HFFc6 (cell line): Measurements from ENCODE around the gene PILRB. TPM values are rescaled to one million over a fixed set of nuclear protein-coding genes. Genes with fewer than 3 reads are reported as not detected.
A peak's percentile ranks its signal among the peaks of the same experiment; 100 is the strongest.
"Not testable (repeated sequence)": the region's sequence is repeated elsewhere in the genome, so short reads cannot be mapped to it uniquely, and the experiment has no call there.

Experiments used
- DNase-seq: peaks from one replicate; pipeline ENCODE4 v3.0.0-alpha.2; 2018
- H3K27ac Mint-ChIP-seq: 2 replicates; pipeline ENCODE4 v1.8.0; 2020; ENCODE audit warnings: mild to moderate bottlenecking, mixed read lengths
- H3K27me3 Mint-ChIP-seq: 2 replicates; pipeline ENCODE4 v1.8.0; 2021; ENCODE audit warnings: mild to moderate bottlenecking, moderate library complexity, mixed read lengths; ENCODE audit not compliant: insufficient read depth
- H3K36me3 Mint-ChIP-seq: 2 replicates; pipeline ENCODE4 v1.8.0; 2021; ENCODE audit warnings: low read depth, mixed read lengths
- H3K4me1 Mint-ChIP-seq: 2 replicates; pipeline ENCODE4 v1.8.0; 2020; ENCODE audit warnings: low read depth, mixed read lengths
- H3K4me3 Mint-ChIP-seq: 2 replicates; pipeline ENCODE4 v1.8.0; 2020; ENCODE audit warnings: mild to moderate bottlenecking, moderate library complexity, mixed read lengths
- H3K9me3 Mint-ChIP-seq: 2 replicates; pipeline ENCODE4 v1.8.0; 2020; ENCODE audit warnings: mild to moderate bottlenecking, mixed read lengths
- total RNA-seq, 6 experiments: library from RNA; stranded (reverse); fragmentation: NEBNext Ultra II Directional; extraction: Animal tissue kit (Norgen Biotek cat#: 25700); gene quantifications; 2 replicates in 1 of 6; 3 replicates in 5 of 6; pipeline ENCODE4 v1.2.3, GENCODE V29; 2021
- TF ChIP-seq, protein P1 (sequence below): fragments of 200-600 bp; sonication (generic); IDR thresholded peaks from 2 replicates; pipeline ENCODE4 v1.5.0; 2021; ENCODE audit warnings: antibody characterized with exemption, mild to moderate bottlenecking

The PILRB gene
- total RNA-seq, 6 experiments from 2014 or later, result 7.0 to 12.6 (median 10.6) TPM

- Mint-ChIP-seq H3K27me3 (no peaks in the 10 kb centered on the region; the same call in 1 of the 2 replicates), H3K4me3 (no peak overlapping the region), H3K36me3 (peaks cover 31% of the 10 kb centered on the region), H3K4me1 (peaks cover 13% of the 10 kb centered on the region), H3K9me3 (no peaks in the 10 kb centered on the region), H3K27ac (no peak overlapping the region)
- TF ChIP-seq, protein P1, sequence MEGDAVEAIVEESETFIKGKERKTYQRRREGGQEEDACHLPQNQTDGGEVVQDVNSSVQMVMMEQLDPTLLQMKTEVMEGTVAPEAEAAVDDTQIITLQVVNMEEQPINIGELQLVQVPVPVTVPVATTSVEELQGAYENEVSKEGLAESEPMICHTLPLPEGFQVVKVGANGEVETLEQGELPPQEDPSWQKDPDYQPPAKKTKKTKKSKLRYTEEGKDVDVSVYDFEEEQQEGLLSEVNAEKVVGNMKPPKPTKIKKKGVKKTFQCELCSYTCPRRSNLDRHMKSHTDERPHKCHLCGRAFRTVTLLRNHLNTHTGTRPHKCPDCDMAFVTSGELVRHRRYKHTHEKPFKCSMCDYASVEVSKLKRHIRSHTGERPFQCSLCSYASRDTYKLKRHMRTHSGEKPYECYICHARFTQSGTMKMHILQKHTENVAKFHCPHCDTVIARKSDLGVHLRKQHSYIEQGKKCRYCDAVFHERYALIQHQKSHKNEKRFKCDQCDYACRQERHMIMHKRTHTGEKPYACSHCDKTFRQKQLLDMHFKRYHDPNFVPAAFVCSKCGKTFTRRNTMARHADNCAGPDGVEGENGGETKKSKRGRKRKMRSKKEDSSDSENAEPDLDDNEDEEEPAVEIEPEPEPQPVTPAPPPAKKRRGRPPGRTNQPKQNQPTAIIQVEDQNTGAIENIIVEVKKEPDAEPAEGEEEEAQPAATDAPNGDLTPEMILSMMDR, result no peak
- no peak for DNase-seq
Measured at GRCh38 chr7:100342765-100343164, 15.2 kb upstream of the PILRB start.

DNA sequence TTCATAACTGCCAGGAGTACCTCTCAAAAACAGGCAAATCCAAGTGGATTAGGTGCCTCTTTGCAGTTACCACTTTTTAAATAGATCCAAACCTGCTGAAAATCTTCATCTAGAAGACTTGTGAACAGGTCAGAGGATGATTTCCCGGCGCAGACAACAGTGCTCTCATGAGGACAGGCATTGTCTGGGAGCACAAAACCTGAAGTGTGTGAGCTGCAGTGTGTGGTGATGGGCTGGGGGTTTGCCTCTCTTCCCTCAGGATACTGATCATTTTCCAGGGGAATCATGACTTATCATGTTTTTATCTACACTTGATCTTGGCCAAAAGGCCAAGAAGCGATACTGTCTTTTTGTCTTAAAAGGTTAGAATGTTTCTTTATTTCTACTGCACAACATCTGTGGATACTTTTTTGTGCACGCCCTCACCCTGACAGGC is 13.8 kb upstream of the PILRB start:
- Mint-ChIP-seq H3K27ac (peak overlapping the region; percentile 91), H3K4me1 (peaks cover 13% of the 10 kb centered on the region), H3K36me3 (peaks cover 31% of the 10 kb centered on the region)
- DNase-seq, H3K4me3 Mint-ChIP-seq, H3K27me3 Mint-ChIP-seq, H3K9me3 Mint-ChIP-seq: not testable (repeated sequence)

GRCh38 chr7:100344560-100345287 is 13.2 kb upstream of the PILRB start:
- TF ChIP-seq, protein P1, result peak; percentile 82
- H3K4me3 Mint-ChIP-seq, result peak overlapping the region; percentile 41
- not testable (repeated sequence) for H3K27me3 Mint-ChIP-seq

DNA sequence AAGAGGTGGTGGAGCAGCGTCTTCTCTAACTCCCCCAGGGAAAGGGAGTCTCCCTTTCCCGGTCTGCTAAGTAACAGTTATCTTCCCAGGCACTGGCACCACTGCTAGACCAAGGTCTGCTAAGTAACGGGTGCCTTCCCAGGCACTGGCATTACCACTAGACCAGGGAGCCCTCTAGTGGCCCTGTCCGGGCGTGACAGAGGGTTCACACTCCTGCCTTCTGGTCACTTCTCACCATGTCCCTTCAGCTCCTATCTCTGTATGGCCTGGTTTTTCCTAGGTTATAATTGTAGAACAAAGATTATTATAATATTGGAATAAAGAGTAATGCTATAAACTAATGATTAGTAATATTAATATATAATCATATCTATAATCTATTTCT is 12.6 kb upstream of the PILRB start:
- H3K36me3 Mint-ChIP-seq, result peaks cover 36% of the 10 kb centered on the region

More at GRCh38 chr7:100344560-100345287, 13.2 kb upstream of the PILRB start:
- peak; percentile 59 for DNase-seq
- Mint-ChIP-seq H3K27ac (peak overlapping the region; percentile 91), H3K36me3 (peaks cover 32% of the 10 kb centered on the region), H3K4me1 (peaks cover 13% of the 10 kb centered on the region)
- not testable (repeated sequence) for H3K9me3 Mint-ChIP-seq

DNA sequence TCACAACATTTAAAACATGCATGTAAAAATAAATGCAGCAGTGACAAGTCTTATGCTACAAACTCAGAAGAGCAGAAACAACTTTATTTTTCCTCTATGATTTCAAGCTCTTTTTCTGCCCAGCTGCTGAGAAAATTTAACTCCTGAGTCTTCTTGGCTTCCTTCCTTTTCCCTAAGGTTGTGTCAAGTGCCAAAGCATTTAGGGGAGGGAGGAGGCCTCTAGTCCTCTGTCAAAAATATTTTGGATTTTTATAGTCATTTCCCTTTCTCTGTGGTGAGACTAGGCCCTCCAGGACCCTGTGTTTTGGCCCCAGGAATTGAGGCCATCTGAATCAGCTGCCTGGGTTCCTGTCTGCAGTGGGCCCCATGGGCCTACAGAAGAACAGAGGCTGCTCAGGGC is 11.0 kb upstream of the PILRB start:
- TF ChIP-seq, protein P1, result no peak
- Mint-ChIP-seq H3K27ac (no peak overlapping the region; the same call in 1 of the 2 replicates), H3K4me3 (no peak overlapping the region), H3K9me3 (no peaks in the 10 kb centered on the region), H3K36me3 (peaks cover 35% of the 10 kb centered on the region), H3K4me1 (peaks cover 13% of the 10 kb centered on the region), H3K27me3 (peaks cover 2% of the 10 kb centered on the region; the same call in 1 of the 2 replicates)
- DNase-seq, result no peak

More for the DNA sequence above, 12.6 kb upstream of the PILRB start:
- DNase-seq, result peak; percentile 65
- Mint-ChIP-seq H3K27ac (peak overlapping the region; percentile 91), H3K4me1 (peaks cover 13% of the 10 kb centered on the region)
- H3K9me3 Mint-ChIP-seq, H3K27me3 Mint-ChIP-seq, H3K4me3 Mint-ChIP-seq: not testable (repeated sequence)
- TF ChIP-seq, protein P1, result peak; percentile 67

GRCh38 chr7:100348805-100349204 is 9.1 kb upstream of the PILRB start:
- no peaks in the 10 kb centered on the region for H3K9me3 Mint-ChIP-seq
- no peak overlapping the region for H3K27ac Mint-ChIP-seq

More at GRCh38 chr7:100348805-100349204, 9.1 kb upstream of the PILRB start:
- H3K4me1 Mint-ChIP-seq, result peaks cover 13% of the 10 kb centered on the region
- DNase-seq, result no peak
- H3K4me3 Mint-ChIP-seq, result no peak overlapping the region
- TF ChIP-seq, protein P1, result no peak
- peaks cover 26% of the 10 kb centered on the region for H3K36me3 Mint-ChIP-seq
- H3K27me3 Mint-ChIP-seq, result peaks cover 2% of the 10 kb centered on the region; the same call in 1 of the 2 replicates
